ENCODE results near the gene SEPTIN12. TPM values are rescaled to one million over a fixed set of nuclear protein-coding genes. Genes with fewer than 3 reads are reported as not detected.

Gene SEPTIN12
- total and polyA plus RNA-seq, 2 experiments from 2014 or later: not detected

GRCh38 chr16:4734063-4734729, 53.9 kb downstream of the SEPTIN12 start, which contains the start of the genes ANKS3 and DNAAF8 (continued):
- TF ChIP-seq ZNF331 (CRISPR knock-in tag; IDR thresholded peaks at IDR 0.05; ENCODE audit: low read depth): no peak
- TF ChIP-seq POLR2AphosphoS5 (IDR thresholded peaks at IDR 0.05; ENCODE audit: low read depth): peak; percentile 62
- TF ChIP-seq ZNF462 (CRISPR knock-in tag; IDR thresholded peaks at IDR 0.05): no peak
- peak; percentile 74 for TF ChIP-seq CREB1 (CRISPR knock-in tag; IDR thresholded peaks at IDR 0.05; ENCODE audit: low read depth)

GRCh38 chr16:4733747-4734062, 54.4 kb downstream of the SEPTIN12 start:
- Mint-ChIP-seq H3K4me3 (peak overlapping the region; percentile 92), H3K27me3 (ENCODE audit: insufficient read depth, low read depth, poor library complexity) (peaks cover 16% of the 10 kb centered on the region), H3K36me3 (ENCODE audit: low read depth) (peaks cover 18% of the 10 kb centered on the region), H3K27ac (peak overlapping the region; percentile 93), H3K9me3 (no peaks in the 10 kb centered on the region), H3K4me1 (peaks cover 8% of the 10 kb centered on the region; the same call in 2 of the 3 replicates)
- peak; percentile 21 for ATAC-seq
- peak overlapping the region; percentile 95 for H3K27ac ChIP-seq (ENCODE audit: low read depth)
- peak overlapping the region; percentile 98 for H3K4me3 ChIP-seq
- H3K4me2 ChIP-seq: peak overlapping the region; percentile 100
- H3K36me3 ChIP-seq (ENCODE audit: insufficient read depth): peaks cover 7% of the 10 kb centered on the region
- DNase-seq (ENCODE audit: low spot score): no peak
- H3K4me1 ChIP-seq (ENCODE audit: insufficient read depth): peaks cover 10% of the 10 kb centered on the region; the same call in 1 of the 2 replicates
- peaks cover 3% of the 10 kb centered on the region for H4K20me1 ChIP-seq (replicated peaks; ENCODE audit: insufficient read depth)
- no peak for TF ChIP-seq REST (IDR thresholded peaks at IDR 0.05; ENCODE audit: unreplicated experiment)
- no peak for TF ChIP-seq STAT1 (IDR thresholded peaks at IDR 0.05; ENCODE audit: unreplicated experiment)
- H3F3A ChIP-seq (replicated peaks; ENCODE audit: low read depth): peaks cover 27% of the 10 kb centered on the region
- H3K79me2 ChIP-seq (replicated peaks; ENCODE audit: insufficient read depth): peaks cover 45% of the 10 kb centered on the region
- H3K9me2 ChIP-seq (ENCODE audit: insufficient read depth): no peaks in the 10 kb centered on the region
- peak overlapping the region; percentile 95 for H2AFZ ChIP-seq
- no peaks in the 10 kb centered on the region for H3K27me3 ChIP-seq (ENCODE audit: insufficient read depth)
